D721Med (cell line): ENCODE results near the gene TMEM174.
A peak's percentile ranks its signal among the peaks of the same experiment; 100 is the strongest.

Source experiments
- DNase-seq: peaks from one replicate; pipeline ENCODE4 v3.0.0; 2011; ENCODE audit warnings: low spot score; ENCODE audit not compliant: insufficient read length
- FAIRE-seq: peaks from 2 replicates; lab custom pipeline; 2011; peaks lifted over from hg19 to GRCh38; lab: Jason Lieb, UNC
- TF ChIP-seq, protein P1 (sequence below): IDR thresholded peaks from 2 replicates; pipeline ENCODE4 v1.5.1; 2012; ENCODE audit warnings: mild to moderate bottlenecking, control low read depth; ENCODE audit not compliant: insufficient read depth; ENCODE audit errors: missing control alignments

Gene TMEM174

DNA sequence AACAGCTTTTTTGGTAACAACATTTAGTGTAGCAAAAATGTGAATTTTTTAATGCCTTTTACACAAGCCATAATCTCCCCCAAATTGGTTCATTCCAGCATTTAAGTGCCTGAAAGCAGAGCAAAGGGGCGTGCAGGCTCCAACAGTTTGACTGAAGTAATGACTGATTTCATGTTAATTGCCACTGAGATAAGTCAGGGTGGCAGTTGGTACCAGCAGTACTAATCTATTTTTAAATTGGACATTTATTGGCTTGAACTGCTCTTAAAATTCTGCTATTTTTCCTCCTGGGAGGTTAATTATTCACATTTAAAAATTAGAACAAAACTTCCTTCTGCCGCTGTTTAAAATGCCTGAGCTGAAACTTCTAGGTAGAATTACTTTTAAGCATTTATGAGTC, 40.2 kb upstream of the TMEM174 start:
- TF ChIP-seq, protein P1, sequence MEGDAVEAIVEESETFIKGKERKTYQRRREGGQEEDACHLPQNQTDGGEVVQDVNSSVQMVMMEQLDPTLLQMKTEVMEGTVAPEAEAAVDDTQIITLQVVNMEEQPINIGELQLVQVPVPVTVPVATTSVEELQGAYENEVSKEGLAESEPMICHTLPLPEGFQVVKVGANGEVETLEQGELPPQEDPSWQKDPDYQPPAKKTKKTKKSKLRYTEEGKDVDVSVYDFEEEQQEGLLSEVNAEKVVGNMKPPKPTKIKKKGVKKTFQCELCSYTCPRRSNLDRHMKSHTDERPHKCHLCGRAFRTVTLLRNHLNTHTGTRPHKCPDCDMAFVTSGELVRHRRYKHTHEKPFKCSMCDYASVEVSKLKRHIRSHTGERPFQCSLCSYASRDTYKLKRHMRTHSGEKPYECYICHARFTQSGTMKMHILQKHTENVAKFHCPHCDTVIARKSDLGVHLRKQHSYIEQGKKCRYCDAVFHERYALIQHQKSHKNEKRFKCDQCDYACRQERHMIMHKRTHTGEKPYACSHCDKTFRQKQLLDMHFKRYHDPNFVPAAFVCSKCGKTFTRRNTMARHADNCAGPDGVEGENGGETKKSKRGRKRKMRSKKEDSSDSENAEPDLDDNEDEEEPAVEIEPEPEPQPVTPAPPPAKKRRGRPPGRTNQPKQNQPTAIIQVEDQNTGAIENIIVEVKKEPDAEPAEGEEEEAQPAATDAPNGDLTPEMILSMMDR = no peak
- DNase-seq (no peak), FAIRE-seq (no peak)

DNA sequence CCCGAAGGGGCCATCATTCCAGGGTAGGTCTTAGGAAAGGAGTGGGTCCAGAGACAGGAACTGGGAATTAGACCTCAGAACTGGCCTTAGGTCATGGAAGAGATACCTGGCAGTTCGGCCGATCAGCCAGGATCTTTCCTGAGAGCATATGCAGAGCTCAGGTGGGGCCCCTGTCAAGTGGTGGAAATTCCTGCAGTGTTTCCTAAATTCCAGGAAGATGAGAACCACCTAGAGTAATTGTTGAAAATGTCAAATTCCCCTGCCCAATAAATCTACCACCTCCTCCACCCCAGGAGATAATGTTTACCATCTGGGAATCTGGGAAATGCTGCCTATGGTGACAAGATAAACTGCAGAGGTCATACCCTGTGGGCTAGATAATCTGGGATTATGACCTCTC, 38.0 kb upstream of the TMEM174 start:
- DNase-seq = no peak
- TF ChIP-seq, protein P1 = no peak
- FAIRE-seq = no peak

DNA sequence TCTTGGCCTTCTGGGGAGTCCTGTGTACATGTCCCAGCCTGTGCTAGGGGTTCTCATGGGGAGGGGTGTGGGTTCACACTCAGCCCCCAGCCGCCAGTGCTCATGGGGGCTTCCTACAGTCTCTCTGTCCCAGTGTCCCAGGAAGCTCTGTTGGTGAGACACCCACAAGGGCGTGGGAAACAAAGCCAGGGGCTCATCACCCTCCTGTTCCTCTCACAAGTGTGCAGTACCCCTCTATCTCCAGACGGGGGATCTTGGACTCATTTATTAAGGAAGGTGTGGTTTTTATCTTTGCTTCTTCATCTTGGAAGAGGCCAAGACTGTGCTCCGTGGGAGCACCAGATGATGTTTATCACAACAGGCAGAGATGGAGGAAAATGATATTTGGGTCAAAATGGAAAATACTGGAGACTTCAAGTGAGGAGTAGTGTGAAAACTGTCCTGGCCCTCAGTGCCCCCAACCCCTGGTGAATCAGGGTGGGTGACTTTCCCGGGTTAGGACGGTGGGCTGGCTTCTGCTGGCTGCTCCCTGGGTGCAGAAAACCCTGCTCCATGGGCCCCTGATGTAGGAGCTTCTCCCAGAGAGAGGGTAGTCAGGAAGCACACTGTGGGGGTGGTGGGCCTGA, 37.5 kb upstream of the TMEM174 start:
- TF ChIP-seq, protein P1 = peak; percentile 22
- FAIRE-seq = no peak
- DNase-seq = no peak

DNA sequence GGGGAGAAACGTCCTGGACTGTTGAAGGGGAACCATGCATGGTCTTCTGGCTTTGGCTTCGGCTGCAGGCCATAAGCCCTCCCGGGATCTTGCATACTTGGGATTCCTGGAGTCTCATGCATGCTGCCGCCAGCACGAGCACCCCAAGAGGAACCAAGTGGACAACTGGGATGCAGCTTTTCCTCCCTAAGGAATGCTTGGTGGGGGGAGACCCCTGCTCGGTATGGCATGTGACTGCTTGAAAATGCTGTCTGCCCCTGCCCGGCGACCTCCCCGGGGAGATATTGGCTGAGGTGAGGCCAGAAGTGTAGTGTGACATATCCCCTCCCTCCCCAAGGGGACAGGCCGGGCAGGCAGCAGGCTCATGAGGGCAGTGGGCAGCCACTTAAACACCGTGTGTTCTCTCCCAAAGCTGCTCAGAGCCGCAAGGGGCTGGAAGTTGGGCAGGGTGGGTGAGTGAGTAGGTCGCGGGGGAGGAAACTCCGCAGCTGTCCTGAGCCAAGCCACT, 36.9 kb upstream of the TMEM174 start:
- TF ChIP-seq, protein P1 = no peak
- no peak for DNase-seq
- no peak for FAIRE-seq

DNA sequence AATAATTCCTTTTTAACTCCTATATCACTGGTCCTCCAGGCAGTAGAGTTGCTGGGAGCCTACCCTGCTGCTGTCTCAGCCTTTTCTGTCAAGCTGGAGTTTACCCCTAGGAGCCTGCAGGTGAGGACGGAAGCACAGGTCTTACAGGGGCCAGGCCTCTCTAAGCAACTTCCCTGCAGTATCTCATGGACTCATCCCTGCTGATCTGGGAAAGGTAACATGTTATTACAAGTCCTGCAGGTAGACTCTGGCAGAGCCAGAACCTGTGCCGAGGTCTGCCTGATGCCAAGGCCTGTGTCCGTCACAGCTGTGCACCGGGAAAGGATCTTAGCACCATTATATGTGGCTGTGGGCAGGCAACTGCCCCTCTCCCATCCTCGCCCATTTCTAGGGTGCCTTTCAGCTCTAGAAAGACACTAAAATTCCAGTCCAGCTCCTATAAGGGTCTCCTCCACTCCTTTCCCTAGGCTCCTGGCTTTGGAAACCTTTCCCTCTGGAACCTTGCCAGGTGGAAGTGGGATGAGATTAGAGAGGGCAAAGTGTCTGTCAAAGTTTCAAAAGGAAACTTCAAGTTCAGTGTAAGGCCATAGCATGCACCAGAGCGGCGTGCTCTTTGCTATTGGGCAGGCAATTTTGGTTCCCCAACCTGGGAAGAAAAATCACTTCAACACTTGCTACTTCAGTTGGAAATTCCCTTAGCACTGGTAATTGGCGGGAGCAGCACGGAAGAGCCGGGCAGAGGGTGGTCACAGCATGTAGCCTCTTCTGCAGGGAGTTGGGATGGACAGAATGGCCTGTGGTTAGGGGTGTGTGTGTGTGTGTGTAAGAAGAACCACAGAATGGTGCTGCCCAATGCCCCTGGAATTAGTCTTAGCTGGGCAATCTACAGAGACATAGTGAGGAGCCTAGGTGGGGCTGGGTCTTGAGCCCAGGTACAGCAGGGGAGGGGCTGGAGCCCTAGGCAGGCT, 35.1 kb upstream of the TMEM174 start:
- TF ChIP-seq, protein P1 = no peak
- no peak for DNase-seq
- FAIRE-seq = no peak

DNA sequence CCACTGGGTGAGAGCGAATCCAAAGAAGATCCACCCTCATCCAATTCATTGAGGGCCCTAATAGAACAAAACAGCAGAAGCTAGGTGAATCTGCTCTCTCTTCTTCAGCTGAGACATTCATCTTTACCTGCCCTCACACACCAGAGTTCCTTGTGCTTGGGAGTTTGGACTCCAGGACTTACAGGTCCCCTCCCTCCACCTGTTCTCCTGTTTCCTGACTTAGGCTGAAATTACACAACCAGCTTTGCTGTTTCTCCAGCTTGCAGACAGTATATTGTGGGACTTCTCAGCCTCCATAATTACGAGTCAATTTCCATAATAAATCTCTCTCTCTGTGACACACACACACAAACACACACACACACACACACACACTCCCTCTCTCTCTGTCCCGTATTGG, 33.5 kb upstream of the TMEM174 start:
- no peak for DNase-seq
- TF ChIP-seq, protein P1 = no peak
- FAIRE-seq = no peak
